Left forelimb (tissue), 1 donor: ENCODE data around the gene DAB2IP.

Source experiments
- DNase-seq: peaks from one replicate; pipeline ENCODE4 v3.0.0-alpha.2; 2018; ENCODE audit warnings: low spot score

Gene DAB2IP

GRCh38 chr9:121818016-121818661, 166.7 kb downstream of the DAB2IP start:
- DNase-seq: no peak

- DNase-seq: no peak
These were observed 167.5 kb downstream of the DAB2IP start for GRCh38 chr9:121818841-121819427.

DNA sequence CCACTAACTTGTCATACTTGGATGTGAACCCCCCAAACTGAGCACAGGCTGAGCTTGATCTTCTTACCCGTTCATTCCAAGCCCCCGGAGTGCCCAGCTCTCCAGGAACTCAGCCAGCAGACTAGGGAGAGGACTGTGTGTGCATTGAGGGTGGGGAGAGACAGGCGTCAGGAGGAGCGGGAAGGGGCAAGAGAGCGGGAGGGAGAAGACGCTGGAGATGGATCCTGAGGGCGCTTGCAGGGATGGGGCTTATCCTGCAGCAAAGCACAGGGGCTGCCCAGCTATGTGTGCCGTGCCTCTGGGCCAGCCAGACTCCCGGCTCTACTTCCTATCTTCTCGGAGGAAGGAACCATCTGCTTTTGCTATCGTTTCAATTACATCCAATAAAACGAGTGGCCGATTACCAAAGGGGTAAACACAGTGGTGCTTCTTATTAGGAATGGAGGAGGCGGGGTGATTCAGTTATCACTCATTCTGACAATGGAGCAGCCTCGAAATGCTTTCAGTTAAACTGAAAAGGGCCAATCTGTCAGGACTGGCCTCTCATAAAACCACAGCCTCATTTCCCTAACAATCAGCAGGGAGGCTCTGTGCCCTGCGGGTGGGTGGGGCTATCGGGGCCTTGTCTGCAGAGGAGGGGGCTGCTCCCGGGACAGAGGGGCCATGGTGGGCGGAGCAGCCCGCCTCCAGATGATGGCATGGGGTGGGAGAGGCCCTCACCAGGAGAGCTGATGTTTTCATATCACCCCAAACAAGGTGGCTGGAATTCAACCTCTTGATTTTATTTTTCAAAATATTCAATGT, 168.2 kb downstream of the DAB2IP start:
- DNase-seq: no peak

DNA sequence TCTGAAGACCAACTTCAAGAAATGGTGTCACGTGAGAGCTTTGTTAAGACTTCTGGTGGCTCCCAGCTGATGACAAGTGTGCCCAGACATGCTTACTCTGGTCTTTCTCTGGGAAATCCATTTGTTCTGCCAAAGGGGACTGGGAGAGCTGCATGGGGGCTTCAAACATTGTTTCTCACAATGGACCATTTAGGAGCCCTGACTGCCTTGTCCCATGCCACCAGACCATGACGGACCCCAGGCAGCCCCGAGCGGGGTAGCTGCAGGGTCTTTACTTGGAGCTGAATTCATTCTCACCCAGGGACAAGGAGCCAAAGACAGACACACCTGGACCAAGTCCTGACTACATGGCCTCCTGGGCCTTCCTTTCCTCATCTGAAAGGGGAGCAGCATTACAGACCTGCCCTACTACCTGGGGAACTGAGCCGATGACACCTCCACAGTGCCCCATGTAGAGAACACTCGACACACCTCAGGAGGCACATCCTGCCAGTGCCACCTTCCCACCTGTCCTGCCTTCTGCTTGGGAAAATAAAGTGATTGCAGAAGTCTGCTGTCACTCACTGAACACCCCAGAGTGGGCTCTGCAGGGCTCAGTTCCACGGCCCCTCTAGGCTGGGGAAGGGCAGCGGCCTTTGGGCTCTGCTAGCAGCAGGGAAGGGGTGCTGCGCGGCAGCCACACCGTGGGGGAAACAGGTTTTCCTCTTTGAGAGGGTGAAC, 169.0 kb downstream of the DAB2IP start:
- no peak for DNase-seq

DNA sequence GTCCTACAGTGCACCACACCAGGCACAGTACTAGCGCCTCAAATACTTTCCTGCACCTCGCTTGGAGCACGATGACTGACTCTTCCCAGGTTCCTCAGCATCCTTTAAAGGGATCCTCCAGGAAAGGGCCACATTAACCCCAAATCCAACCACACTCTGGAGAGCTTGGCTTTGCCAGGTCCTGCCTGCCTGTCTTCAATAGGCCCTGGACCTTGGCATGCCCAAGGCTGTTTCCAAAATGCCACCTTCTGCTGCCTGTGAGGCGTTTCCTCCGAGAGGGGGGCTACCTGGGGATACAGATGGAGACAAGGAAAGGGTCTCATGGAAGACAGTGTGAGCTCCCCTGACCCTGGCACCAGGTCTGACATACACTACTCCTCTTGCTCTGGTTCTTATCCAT, 169.9 kb downstream of the DAB2IP start:
- DNase-seq: no peak

GRCh38 chr9:121822093-121823085, 171.0 kb downstream of the DAB2IP start:
- DNase-seq: no peak

- no peak for DNase-seq
These were observed 172.2 kb downstream of the DAB2IP start for GRCh38 chr9:121823451-121824169.

DNA sequence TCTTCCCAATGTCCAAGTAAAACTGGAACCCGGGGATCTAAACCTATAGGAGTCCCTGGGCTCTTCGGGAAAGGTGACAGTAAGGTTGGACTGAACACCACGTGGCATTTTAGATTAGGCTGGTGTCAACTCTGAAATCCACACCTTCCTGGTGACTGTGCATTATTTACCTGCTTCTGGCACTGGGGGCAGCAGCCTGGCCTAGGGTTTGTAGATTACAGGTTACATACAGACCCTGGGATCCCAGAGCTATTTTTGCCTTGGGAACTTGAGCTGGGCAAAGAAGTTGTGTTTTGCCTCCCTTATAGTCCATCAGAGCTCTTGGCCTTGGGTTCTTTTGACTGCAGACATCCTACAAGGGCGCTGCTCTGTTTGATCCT, 173.2 kb downstream of the DAB2IP start:
- no peak for DNase-seq

DNA sequence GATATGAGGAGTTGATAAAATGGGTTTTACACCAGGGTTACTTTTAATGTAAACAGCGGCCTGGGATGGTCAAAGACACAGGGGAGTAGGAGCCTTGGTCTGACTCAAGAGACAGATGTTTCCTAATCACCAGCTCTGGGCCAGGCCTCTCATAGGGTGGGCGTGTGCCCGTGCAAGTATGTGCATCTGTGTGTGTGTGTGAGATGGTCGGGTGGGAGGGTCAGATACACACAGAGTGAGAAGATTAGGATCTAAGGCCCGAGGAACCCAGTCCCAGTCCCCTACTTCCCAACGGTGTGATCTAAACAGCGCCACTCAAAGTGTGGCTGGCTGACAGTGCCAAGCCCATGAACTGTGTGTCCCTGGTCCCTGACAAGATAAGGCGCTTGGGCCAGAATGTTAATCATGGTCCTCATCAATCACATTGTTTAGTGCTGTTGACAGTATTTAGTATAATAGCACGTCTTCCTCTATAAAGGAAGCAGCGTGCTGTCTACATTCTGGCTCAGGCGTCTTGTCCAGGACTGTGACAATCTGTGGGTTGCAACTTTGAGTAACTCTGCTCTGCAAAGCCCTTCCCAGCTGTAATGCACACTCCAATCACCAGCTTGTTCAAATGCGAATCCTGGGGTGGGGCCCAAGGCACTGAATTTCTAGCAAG, 173.7 kb downstream of the DAB2IP start:
- DNase-seq: no peak

GRCh38 chr9:121826711-121827110, 175.3 kb downstream of the DAB2IP start:
- no peak for DNase-seq

GRCh38 chr9:121827251-121827967, 176.0 kb downstream of the DAB2IP start:
- no peak for DNase-seq

DNA sequence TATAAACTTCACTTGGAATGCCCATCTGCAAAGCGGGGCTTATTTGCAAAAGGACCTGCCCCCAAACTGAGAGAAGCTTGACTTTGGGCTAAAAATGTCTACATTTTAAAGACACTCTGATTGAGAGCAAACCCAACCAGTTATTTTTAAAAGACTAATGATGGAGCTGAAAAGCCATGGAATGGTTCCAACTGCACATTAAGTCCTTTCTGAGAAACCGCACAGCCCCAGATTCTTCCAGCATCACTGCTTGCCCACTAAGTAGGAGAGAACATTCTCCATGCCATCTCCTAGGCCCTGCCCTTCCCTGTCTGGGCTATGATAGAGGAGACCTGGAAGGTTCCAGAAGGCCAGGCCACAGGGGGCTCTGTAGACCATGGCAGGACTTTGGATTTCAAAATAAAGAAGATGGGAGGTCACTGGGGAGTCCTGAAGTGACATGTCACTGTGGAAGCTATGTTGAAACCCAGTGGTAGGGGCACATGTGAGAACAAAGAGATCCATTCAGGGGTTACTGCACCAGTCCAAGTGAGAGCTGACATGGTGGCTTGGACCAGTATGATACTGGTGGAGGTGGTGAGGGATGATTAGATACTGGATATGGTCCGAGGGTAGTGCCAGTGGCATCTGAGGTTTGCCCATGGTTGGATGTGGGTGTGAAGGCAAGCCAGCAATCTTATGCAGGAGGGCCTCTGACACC, 179.2 kb downstream of the DAB2IP start:
- no peak for DNase-seq

DNA sequence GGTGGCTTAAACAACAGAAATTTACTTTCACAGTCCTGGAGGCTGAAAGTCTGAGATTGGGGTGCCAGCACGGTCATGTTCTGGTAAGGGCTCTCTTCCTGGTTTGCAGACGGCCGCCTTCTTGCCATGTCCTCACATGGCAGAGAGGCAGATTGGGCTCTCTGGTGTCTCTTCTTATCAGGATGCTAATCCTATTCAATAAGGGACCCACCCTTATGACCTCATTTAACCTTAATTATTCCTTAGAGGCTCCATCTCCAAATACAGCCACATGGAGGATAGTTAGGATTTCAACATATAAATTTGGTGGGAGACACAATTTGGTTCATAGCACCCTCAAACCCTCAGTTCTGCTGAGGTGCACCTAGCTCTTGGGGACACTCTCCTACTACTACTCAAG, 180.4 kb downstream of the DAB2IP start:
- DNase-seq: no peak

DNA sequence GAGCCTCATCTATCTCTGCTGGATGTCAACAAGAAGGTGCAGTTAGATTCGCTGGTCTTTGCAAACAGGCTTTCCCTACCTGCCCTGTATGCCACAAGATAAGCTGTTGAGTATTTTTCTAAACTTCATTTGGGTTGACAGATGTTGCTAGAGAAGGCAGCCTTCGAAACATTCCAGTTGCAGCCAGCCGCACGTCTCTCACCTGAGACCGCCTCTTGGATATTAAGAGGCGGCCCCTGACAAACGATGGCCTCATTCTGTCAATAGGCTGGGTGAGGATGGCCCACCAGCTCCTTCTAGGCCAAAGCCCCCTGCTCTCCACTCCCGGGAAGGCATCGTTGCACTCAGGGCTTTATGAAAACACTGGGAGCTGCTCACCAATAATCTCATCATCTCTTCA, 181.6 kb downstream of the DAB2IP start:
- DNase-seq: no peak
